ENCODE measurements around the gene ATP6V0A4.
"Not testable (repeated sequence)": the region's sequence is repeated elsewhere in the genome, so short reads cannot be mapped to it uniquely, and the experiment has no call there.

The ATP6V0A4 gene

DNA sequence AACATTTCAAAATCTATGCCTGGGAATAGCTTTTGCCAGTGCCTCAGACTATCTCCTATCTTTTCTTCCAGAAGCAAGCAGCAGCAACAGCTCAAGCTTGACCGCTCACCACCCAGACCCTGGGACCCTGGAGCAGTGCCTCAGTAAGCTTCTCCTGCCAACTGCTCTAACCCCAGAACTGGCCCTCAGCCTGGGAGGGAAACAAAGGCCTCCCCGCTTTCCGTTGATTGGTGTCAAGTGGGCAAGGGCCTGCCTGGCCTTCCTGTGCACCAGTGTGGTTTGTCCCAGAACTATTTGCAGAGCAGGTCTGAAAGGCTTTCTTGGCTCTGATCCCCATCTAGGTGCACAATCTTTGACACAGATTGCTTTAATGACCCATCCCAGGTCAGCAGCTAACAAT is 3.3 kb upstream of the ATP6V0A4 start:
- no peak for DNase-seq

DNA sequence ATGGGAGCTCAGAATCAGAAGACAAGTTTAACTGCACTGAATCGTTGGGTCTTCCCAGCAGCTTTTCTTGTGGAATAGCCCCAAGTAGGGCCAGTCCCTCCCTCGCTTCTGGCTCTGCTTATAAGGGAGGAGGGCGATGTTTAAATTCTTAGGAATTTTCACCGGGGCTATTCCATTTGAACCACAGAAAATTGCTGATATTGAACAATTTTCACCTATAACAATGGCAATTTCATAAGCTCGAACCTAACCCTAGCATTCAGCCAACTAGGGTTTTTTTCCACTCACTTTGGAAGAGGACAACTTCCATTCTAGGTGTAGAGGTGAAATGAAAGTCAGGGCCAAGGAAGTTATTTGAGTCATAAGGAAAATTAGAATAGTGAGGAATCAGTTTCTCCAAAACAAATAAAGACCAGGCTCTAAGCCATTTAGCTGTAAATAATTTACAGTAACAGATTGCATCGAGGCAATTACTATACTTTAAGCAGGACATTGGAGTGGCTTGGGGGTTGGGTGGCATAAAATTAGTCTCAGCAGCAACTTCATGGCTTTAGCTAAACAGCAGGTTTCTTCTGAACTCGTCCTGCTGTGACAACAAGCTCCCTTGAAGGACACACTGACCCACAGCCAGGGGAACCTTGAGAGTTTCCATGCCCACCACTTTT is 1.5 kb upstream of the ATP6V0A4 start:
- DNase-seq: no peak

DNA sequence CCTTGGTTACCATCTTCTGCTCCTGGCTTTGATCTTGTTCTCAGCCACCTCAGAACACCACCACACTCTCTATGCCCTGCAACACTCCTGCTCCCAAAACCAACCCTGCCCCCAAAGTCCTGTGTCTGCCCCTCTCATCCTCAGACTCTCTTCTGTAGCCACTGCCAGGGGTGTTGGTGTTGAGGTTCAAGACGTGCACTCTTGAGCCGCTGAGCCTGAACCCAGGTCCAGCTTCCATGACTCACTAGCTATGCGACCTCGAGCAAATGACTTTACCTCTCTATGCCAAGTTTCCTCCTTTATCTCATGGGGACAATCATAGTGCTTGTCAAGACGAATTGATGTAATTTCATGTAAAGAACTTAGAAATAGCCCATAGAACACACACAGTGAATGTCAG is 840 bp upstream of the ATP6V0A4 start:
- no peak for DNase-seq

GRCh38 chr7:138797046-138797445 is 950 bp downstream of the ATP6V0A4 start:
- DNase-seq: not testable (repeated sequence)

- DNase-seq: no peak
Measured at GRCh38 chr7:138796038-138796615, 1.9 kb downstream of the ATP6V0A4 start.

GRCh38 chr7:138785587-138786437 is 12.2 kb downstream of the ATP6V0A4 start:
- DNase-seq: no peak

- no peak for DNase-seq
Measured at GRCh38 chr7:138784692-138785091, 13.3 kb downstream of the ATP6V0A4 start.

GRCh38 chr7:138781004-138781403 is 17.0 kb downstream of the ATP6V0A4 start:
- DNase-seq: no peak

GRCh38 chr7:138776166-138776833 is 21.7 kb downstream of the ATP6V0A4 start:
- DNase-seq: no peak

- peak; percentile 88 for DNase-seq
Measured at GRCh38 chr7:138773817-138774216, 24.2 kb downstream of the ATP6V0A4 start.

DNA sequence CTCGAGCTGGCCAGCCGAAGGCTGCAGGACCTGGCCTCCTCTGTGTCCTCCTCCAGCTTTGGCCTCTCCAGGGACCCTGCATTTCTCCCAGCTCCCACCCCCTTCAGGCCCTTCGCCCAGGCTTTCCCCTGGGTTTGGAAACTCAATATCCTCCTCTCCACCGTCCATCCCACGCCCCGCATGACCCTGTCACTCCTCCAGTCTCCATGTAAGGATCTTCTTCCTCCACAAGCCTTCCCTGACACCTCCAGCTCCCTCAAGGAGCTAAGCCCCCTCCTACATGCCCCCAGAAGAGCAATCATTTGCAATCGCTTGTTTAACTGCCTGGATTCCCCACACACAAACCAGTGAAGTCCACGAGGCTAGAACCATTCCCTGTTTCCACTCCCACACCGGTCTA is 24.8 kb downstream of the ATP6V0A4 start:
- DNase-seq: no peak

GRCh38 chr7:138770904-138771303 is 27.1 kb downstream of the ATP6V0A4 start:
- DNase-seq: no peak

DNA sequence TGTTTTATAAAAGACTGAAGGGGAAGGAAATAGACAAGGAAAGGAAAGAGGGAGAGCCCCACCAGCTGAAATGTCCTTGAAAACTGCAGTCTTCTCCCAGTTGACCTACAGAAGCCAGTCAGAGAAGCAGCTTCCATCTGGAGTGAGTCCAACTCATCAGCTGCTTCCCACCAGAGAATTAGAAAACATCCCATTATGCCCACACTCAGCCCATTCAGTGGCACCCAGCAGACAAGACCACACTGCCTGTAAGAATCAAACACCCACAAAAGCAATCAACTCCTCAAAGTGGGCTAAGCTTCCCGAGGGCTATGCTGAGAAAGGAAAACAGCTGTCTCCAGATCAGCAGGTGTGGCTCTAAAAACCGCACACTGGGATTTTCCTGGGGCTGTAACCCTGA is 29.8 kb downstream of the ATP6V0A4 start:
- no peak for DNase-seq

GRCh38 chr7:138756591-138757242 is 41.3 kb downstream of the ATP6V0A4 start:
- no peak for DNase-seq

- no peak for DNase-seq
Measured at GRCh38 chr7:138755842-138756590, 42.0 kb downstream of the ATP6V0A4 start.

DNA sequence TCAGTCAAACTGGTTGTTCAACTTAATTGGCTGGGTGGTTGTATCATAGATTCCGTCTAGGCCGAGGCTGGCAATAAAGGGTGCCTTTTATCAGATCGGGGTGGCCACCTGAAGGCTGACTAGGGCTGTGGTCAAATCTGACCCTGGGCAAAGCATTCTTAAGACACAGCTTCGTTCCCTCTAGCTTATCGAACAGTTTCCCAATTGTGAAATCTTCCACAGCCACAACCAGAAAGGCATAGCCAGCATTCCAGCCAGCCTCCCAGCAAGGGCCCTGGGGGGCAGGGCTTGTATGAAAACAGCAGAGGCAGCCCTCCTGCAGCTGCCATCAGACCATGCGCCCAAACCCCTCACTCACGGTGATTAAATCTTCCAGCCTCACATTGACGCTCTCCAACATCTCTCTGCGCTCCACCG is 42.7 kb downstream of the ATP6V0A4 start:
- DNase-seq: peak; percentile 90

DNA sequence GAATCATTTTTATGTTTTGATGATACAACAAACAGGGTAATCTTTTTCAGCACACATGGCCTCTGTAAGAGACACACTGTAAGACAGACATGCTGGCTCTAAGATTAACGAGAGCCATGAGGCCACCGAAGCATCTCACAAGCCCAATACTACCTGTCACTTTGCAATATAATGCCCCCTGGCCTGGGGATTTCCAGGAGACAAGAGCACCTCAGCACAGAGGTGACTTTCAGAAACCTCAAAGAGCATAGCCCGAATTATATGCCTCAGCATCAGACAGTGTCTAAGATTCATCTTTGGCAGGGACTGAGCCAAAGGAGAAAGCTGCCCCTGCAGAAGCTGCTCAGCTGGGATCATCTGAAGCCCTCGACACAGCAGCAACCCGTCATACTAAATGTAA is 44.4 kb downstream of the ATP6V0A4 start:
- no peak for DNase-seq

DNA sequence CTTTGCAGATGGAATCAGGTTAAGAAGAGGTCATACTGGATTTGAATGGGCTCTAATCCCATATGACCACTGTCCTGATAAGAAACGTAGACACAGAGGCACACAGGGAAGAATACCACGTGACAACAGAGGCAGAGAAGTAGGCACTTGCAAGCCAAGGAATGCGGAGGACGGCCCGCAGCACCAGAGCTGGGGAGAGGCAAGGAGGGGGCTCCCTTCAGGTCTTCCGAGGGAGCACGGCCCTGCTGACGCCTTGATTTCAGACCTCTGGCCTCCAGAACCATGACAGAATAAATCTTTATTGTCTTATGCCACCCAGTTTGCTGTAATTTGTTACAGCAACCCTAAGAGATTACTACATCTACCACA is 44.9 kb downstream of the ATP6V0A4 start:
- DNase-seq: peak; percentile 67

DNA sequence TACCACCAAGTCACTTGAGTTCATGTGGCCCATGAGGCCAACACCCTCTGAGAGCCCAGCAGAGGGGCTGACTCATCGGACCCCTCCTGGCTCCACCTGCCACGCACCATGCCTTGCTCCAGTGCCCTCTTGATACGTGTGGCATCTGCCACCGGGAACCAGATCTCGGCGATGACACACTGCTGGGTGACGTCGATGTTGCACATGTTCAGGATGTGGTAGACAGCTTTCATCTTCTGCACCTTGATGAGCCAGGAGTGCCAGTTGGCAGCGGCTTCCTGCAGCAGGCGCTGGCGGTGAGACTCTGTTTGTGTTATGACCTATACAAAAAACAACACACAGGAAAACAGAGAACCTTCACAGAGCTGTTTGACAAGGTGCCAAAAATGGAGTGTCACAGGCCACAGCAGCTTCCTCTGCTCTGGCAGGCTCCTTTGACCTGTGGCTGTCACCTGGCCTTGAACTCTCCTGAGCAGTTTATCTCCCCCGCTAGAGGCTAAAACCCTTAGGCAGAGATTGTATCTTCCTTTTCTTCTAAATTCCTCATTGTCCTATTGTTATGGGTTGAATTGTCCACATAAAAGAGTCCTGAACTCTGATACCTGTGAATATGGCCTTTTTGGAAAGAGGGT is 45.4 kb downstream of the ATP6V0A4 start:
- DNase-seq: no peak

DNA sequence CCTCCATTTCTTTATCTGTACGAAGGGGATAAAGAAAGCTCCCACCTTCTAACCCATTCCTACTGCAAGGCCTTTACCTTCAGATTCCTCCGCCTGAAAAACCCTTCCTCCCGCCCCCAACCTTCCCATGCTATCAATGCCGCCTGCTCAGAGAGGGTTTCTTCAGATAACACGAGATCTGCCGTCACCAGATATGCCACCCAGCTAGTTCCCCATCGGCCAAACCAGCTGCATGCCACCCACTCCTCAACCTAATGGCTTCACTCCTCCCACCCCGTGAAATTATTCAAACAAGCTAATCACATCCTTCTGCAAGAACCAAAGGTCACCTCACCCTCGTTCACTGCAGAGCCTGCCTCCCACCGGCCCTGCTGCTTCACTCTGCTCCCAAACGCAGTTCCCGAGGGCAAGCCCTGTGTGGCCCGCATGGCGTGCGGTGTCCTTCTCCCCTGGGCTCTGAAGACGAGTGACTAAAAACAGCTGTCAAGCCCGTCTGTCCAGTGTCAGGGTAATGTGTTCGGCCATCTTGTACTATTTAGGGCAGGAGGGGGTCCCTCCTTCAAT is 47.0 kb downstream of the ATP6V0A4 start:
- no peak for DNase-seq

DNA sequence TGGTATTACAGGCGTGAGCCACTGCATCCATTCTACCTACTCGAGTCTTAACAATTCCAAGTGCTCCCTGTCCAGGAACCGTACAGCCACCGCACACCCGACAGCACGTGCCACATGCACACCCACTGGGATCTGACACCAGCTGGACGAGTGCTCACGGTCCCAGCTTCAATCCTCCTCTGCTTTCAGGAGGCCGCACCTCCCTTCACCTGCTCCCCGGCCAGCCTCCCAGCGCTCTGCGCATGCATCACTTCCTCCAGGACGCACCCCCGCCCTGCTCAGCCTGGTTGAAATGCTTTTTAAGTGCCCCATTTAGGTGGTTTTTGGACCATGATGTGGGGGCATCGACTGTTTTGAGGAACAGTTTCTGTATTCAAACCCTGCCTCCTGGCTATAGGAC is 47.5 kb downstream of the ATP6V0A4 start:
- no peak for DNase-seq

All from islet precursor cell (in vitro differentiated cells).